ENCODE results near the gene RPL31. TPM values are rescaled to one million over a fixed set of nuclear protein-coding genes. Genes with fewer than 3 reads are reported as not detected.

RPL31 gene
- total RNA-seq, 1 experiment from 2014 or later, result 682 TPM

- H3K9me3 ChIP-seq (ENCODE audit: control insufficient read depth, insufficient read depth, low read depth, low read length), result no peaks in the 10 kb centered on the region
- peaks cover 6% of the 10 kb centered on the region for H3K4me1 ChIP-seq (ENCODE audit: control insufficient read depth, insufficient read depth, low read length)
- H3K27me3 ChIP-seq (ENCODE audit: control insufficient read depth, insufficient read depth, low read length), result no peaks in the 10 kb centered on the region
- intact Hi-C loops (cut with micrococcal nuclease; ENCODE audit: unreplicated experiment), result loop anchor here (5.0 kb wide), 1 partner anchor 257 kb away; no protein-coding TSS in a partner anchor
- H3K4me3 ChIP-seq (ENCODE audit: low read depth in 2 of 2, low read length in 2 of 2), result no peak overlapping the region
- CTCF ChIA-PET, result interaction anchor here (0.5 kb wide), 1 partner anchor 385 kb away, joined by 8 read pairs; no protein-coding TSS in a partner anchor
- H3K36me3 ChIP-seq (ENCODE audit: control insufficient read depth, insufficient read depth, low read length), result 0 out of 2 replicates have a peak, but pooled peaks cover 4% of the 10 kb centered on the region
- DNase-seq (ENCODE audit: low read depth, low spot score) (no peak), ATAC-seq (no peak)
- no TSS peak for BruUV-seq (replicated peaks)
- TF ChIP-seq, protein P1, sequence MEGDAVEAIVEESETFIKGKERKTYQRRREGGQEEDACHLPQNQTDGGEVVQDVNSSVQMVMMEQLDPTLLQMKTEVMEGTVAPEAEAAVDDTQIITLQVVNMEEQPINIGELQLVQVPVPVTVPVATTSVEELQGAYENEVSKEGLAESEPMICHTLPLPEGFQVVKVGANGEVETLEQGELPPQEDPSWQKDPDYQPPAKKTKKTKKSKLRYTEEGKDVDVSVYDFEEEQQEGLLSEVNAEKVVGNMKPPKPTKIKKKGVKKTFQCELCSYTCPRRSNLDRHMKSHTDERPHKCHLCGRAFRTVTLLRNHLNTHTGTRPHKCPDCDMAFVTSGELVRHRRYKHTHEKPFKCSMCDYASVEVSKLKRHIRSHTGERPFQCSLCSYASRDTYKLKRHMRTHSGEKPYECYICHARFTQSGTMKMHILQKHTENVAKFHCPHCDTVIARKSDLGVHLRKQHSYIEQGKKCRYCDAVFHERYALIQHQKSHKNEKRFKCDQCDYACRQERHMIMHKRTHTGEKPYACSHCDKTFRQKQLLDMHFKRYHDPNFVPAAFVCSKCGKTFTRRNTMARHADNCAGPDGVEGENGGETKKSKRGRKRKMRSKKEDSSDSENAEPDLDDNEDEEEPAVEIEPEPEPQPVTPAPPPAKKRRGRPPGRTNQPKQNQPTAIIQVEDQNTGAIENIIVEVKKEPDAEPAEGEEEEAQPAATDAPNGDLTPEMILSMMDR (IDR thresholded peaks at IDR 0.05), result no peak
- no peak for TF ChIP-seq TCF7L2 (IDR thresholded peaks at IDR 0.05; ENCODE audit: low read depth, low read length)
- TF ChIP-seq POLR2AphosphoS5 (IDR thresholded peaks at IDR 0.05; ENCODE audit: low read depth, low read length), result no peak
- TF ChIP-seq, protein P2, sequence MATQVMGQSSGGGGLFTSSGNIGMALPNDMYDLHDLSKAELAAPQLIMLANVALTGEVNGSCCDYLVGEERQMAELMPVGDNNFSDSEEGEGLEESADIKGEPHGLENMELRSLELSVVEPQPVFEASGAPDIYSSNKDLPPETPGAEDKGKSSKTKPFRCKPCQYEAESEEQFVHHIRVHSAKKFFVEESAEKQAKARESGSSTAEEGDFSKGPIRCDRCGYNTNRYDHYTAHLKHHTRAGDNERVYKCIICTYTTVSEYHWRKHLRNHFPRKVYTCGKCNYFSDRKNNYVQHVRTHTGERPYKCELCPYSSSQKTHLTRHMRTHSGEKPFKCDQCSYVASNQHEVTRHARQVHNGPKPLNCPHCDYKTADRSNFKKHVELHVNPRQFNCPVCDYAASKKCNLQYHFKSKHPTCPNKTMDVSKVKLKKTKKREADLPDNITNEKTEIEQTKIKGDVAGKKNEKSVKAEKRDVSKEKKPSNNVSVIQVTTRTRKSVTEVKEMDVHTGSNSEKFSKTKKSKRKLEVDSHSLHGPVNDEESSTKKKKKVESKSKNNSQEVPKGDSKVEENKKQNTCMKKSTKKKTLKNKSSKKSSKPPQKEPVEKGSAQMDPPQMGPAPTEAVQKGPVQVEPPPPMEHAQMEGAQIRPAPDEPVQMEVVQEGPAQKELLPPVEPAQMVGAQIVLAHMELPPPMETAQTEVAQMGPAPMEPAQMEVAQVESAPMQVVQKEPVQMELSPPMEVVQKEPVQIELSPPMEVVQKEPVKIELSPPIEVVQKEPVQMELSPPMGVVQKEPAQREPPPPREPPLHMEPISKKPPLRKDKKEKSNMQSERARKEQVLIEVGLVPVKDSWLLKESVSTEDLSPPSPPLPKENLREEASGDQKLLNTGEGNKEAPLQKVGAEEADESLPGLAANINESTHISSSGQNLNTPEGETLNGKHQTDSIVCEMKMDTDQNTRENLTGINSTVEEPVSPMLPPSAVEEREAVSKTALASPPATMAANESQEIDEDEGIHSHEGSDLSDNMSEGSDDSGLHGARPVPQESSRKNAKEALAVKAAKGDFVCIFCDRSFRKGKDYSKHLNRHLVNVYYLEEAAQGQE (IDR thresholded peaks at IDR 0.05; ENCODE audit: insufficient read depth in 1 of 2, low read depth in 2 of 2, low read length in 1 of 2), result no peak
- TF ChIP-seq SIN3A (IDR thresholded peaks at IDR 0.05; ENCODE audit: borderline replicate concordance, insufficient read depth, low read depth, low read length), result no peak
- no peak overlapping the region for H3K27ac ChIP-seq (ENCODE audit: low read length)
- POLR2A ChIA-PET, result interaction anchor here (0.7 kb wide), 1 partner anchor 647 kb away, joined by 3 read pairs; no protein-coding TSS in a partner anchor
- in situ Hi-C loops (cut with HindIII; ENCODE audit: low pct_unique_long_range_greater_than_20kb, low sequenced_read_pairs), result no loop called here
Measured at GRCh38 chr2:100988630-100989417, 13.3 kb upstream of the RPL31 start.

DNA sequence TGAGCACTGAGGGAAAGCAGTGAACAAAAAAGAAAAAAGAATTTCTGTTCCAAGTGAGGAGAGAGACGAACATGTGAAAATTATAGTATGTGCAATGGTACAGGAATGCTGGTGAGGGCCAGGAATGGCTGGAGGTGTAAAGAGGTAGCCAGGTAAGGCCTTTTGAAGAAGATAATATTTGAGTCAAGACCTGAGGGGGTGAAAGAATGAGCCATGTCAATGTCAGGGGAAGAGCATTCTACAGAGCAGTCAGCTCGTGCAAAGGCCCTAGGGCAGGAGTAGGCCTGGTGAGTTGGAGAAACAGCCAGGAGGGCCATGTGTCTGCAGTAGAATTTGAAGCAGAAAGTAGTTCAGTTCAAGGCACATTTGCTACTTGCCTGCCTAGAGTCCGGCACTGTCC is 12.4 kb upstream of the RPL31 start:
- no peaks in the 10 kb centered on the region for H3K27me3 ChIP-seq (ENCODE audit: control insufficient read depth, insufficient read depth, low read length)
- in situ Hi-C loops (cut with HindIII; ENCODE audit: low pct_unique_long_range_greater_than_20kb, low sequenced_read_pairs) (no loop called here), intact Hi-C loops (cut with micrococcal nuclease; ENCODE audit: unreplicated experiment) (loop anchor here (5.0 kb wide), 1 partner anchor 257 kb away; no protein-coding TSS in a partner anchor)
- POLR2A ChIA-PET, result interaction anchor here (0.7 kb wide), 1 partner anchor 647 kb away, joined by 3 read pairs; no protein-coding TSS in a partner anchor
- BruUV-seq (replicated peaks), result no TSS peak
- H3K27ac ChIP-seq (ENCODE audit: low read length), result no peak overlapping the region
- CTCF ChIA-PET, result no interaction called here
- H3K9me3 ChIP-seq (ENCODE audit: control insufficient read depth, insufficient read depth, low read depth, low read length), result no peaks in the 10 kb centered on the region
- no peak for ATAC-seq
- DNase-seq (ENCODE audit: low read depth, low spot score), result no peak
- no peak overlapping the region for H3K4me3 ChIP-seq (ENCODE audit: low read depth in 2 of 2, low read length in 2 of 2)
- H3K36me3 ChIP-seq (ENCODE audit: control insufficient read depth, insufficient read depth, low read length), result 0 out of 2 replicates have a peak, but pooled peaks cover 4% of the 10 kb centered on the region
- no peaks in the 10 kb centered on the region for H3K4me1 ChIP-seq (ENCODE audit: control insufficient read depth, insufficient read depth, low read length)
- no peak for TF ChIP-seq TCF7L2 (IDR thresholded peaks at IDR 0.05; ENCODE audit: low read depth, low read length)
- TF ChIP-seq POLR2AphosphoS5 (IDR thresholded peaks at IDR 0.05; ENCODE audit: low read depth, low read length), result no peak
- TF ChIP-seq, protein P1 (IDR thresholded peaks at IDR 0.05), result no peak
- TF ChIP-seq, protein P2 (IDR thresholded peaks at IDR 0.05; ENCODE audit: insufficient read depth in 1 of 2, low read depth in 2 of 2, low read length in 1 of 2), result no peak

Measured in Panc1 (cell line).